GM23338 (cell line): ENCODE results near the gene CNN3. TPM values are rescaled to one million over a fixed set of nuclear protein-coding genes. Genes with fewer than 3 reads are reported as not detected.

Source experiments
- ATAC-seq: fragments of 200-7000 bp; cut with Tn5 transposase; 3 replicates; pipeline ENCODE4 v1.9.1; 2020
- DNase-seq: peaks from one replicate; pipeline ENCODE4 v3.0.0-alpha.2; 2015; ENCODE audit warnings: low spot score
- H2AFZ ChIP-seq: fragments of 200-600 bp; sonication (generic); 2 replicates; pipeline ENCODE4 v1.8.0; 2016; ENCODE audit warnings: antibody characterized with exemption, mild to moderate bottlenecking, moderate library complexity
- H3F3A ChIP-seq: fragments of 200-600 bp; sonication (generic); replicated peaks from 2 replicates; pipeline ENCODE4 v1.8.0; 2017; ENCODE audit warnings: antibody characterized with exemption, mixed run types, low read depth
- H3K27ac ChIP-seq: fragments of 200-600 bp; sonication (generic); 2 replicates; pipeline ENCODE4 v1.6.1; 2016; ENCODE audit warnings: low read depth
- H3K27me3 ChIP-seq: fragments of 200-600 bp; sonication (generic); 2 replicates; pipeline ENCODE4 v1.8.0; 2016; ENCODE audit warnings: mild to moderate bottlenecking, mixed run types, moderate library complexity; ENCODE audit not compliant: insufficient read depth
- H3K36me3 ChIP-seq: fragments of 200-600 bp; sonication (generic); 2 replicates; pipeline ENCODE4 v1.8.0; 2016; ENCODE audit warnings: mild to moderate bottlenecking; ENCODE audit not compliant: insufficient read depth
- H3K4me1 ChIP-seq: fragments of 200-600 bp; sonication (generic); 2 replicates; pipeline ENCODE4 v1.8.0; 2016; ENCODE audit warnings: mild to moderate bottlenecking, moderate library complexity; ENCODE audit not compliant: insufficient read depth
- H3K4me2 ChIP-seq: fragments of 200-600 bp; sonication (generic); 2 replicates; pipeline ENCODE4 v1.7.1; 2017; ENCODE audit warnings: mixed run types
- H3K4me3 ChIP-seq: fragments of 200-600 bp; sonication (generic); 2 replicates; pipeline ENCODE4 v1.6.1; 2016; ENCODE audit warnings: mixed run types
- H3K79me2 ChIP-seq: fragments of 200-600 bp; sonication (generic); replicated peaks from 2 replicates; pipeline ENCODE4 v1.8.0; 2017; ENCODE audit warnings: mild to moderate bottlenecking; ENCODE audit not compliant: insufficient read depth
- H3K9me2 ChIP-seq: fragments of 200-600 bp; sonication (generic); 2 replicates; pipeline ENCODE4 v1.8.0; 2017; ENCODE audit not compliant: insufficient read depth
- H4K20me1 ChIP-seq: fragments of 200-600 bp; sonication (generic); replicated peaks from 2 replicates; pipeline ENCODE4 v1.8.0; 2017; ENCODE audit warnings: mild to moderate bottlenecking; ENCODE audit not compliant: insufficient read depth
- H3K27ac Mint-ChIP-seq: 2 replicates; pipeline ENCODE4 v1.8.0; 2020; ENCODE audit warnings: inconsistent platforms, mild to moderate bottlenecking, moderate library complexity, mixed read lengths
- H3K27me3 Mint-ChIP-seq: 3 replicates; pipeline ENCODE4 v1.8.0; 2022; ENCODE audit warnings: low read depth, mild to moderate bottlenecking, moderate library complexity, mixed read lengths, inconsistent platforms; ENCODE audit not compliant: insufficient read depth, poor library complexity
- H3K36me3 Mint-ChIP-seq: 3 replicates; pipeline ENCODE4 v1.8.0; 2021; ENCODE audit warnings: low read depth, mild to moderate bottlenecking, inconsistent platforms, moderate library complexity, mixed read lengths
- H3K4me1 Mint-ChIP-seq: 3 replicates; pipeline ENCODE4 v1.8.0; 2020; ENCODE audit warnings: mild to moderate bottlenecking, inconsistent platforms, mixed read lengths
- H3K4me3 Mint-ChIP-seq: 3 replicates; pipeline ENCODE4 v1.8.0; 2021; ENCODE audit warnings: moderate library complexity, mild to moderate bottlenecking, inconsistent platforms, mixed read lengths
- H3K9me3 Mint-ChIP-seq: 3 replicates; pipeline ENCODE4 v1.8.0; 2020; ENCODE audit warnings: moderate library complexity, mild to moderate bottlenecking, inconsistent platforms, mixed read lengths
- CREB1 ChIP-seq: fragments of 250-450 bp; sonication (Bioruptor Pico); IDR thresholded peaks from 2 replicates; pipeline ENCODE4 v1.5.0; 2020; ENCODE audit warnings: low read depth, mild to moderate bottlenecking, moderate library complexity
- EZH2 ChIP-seq: fragments of 200-600 bp; sonication (generic); IDR thresholded peaks from one replicate; pipeline ENCODE4 v1.8.0; 2017; ENCODE audit warnings: antibody characterized with exemption, mild to moderate bottlenecking, low read depth; ENCODE audit not compliant: unreplicated experiment
- EZH2phosphoT487 ChIP-seq: fragments of 200-600 bp; sonication (generic); IDR thresholded peaks from one replicate; pipeline ENCODE4 v1.8.1; 2018; ENCODE audit warnings: antibody characterized with exemption; ENCODE audit not compliant: unreplicated experiment
- JUNB ChIP-seq: IDR thresholded peaks from one replicate; pipeline ENCODE4 v1.6.1; 2016; ENCODE audit warnings: antibody characterized with exemption; ENCODE audit not compliant: unreplicated experiment
- NANOG ChIP-seq: IDR thresholded peaks from 2 replicates; pipeline ENCODE4 v1.6.1; 2016; ENCODE audit warnings: antibody characterized with exemption, borderline replicate concordance
- POLR2AphosphoS5 ChIP-seq: IDR thresholded peaks from 2 replicates; pipeline ENCODE4 v1.6.1; 2016; ENCODE audit warnings: antibody characterized with exemption, low read depth
- STAT1 ChIP-seq: IDR thresholded peaks from one replicate; pipeline ENCODE4 v1.6.1; 2016; ENCODE audit warnings: antibody characterized with exemption; ENCODE audit not compliant: unreplicated experiment
- ZNF114 ChIP-seq: fragments of 250-450 bp; sonication (Bioruptor Pico); IDR thresholded peaks from 2 replicates; pipeline ENCODE4 v1.5.0; 2020; ENCODE audit warnings: mild to moderate bottlenecking, moderate library complexity
- polyA plus RNA-seq: library from polyadenylated mRNA; unstranded; fragments of >200 nt; fragmentation: Nextera tagmentation; extraction: Ambion mirVana; gene quantifications from 2 replicates; pipeline ENCODE4 v1.2.1, GENCODE V29; 2016
- total RNA-seq: library from RNA; depleted of rRNA; stranded (reverse); fragments of >200 nt; shearing (Covaris generic); gene quantifications from 2 replicates; pipeline ENCODE4 v1.2.3, GENCODE V29; 2014
- TF ChIP-seq, protein P1 (sequence below): IDR thresholded peaks from one replicate; pipeline ENCODE4 v1.6.1; 2018; ENCODE audit warnings: antibody characterized with exemption; ENCODE audit not compliant: unreplicated experiment
- TF ChIP-seq, protein P2 (sequence below): fragments of 250-450 bp; sonication (Bioruptor Pico); IDR thresholded peaks from 2 replicates; pipeline ENCODE4 v1.5.0; 2020; ENCODE audit warnings: mild to moderate bottlenecking, moderate library complexity
- TF ChIP-seq, protein P3 (sequence below), 2 experiments: fragments of 200-600 bp in 1 of 2; sonication (generic) in 1 of 2; conservative IDR thresholded peaks; 2 replicates each; pipeline versions ENCODE4 v1.5.1 to v1.6.1; 2016 to 2017; ENCODE audit warnings: antibody characterized with exemption in 2 of 2, low read depth in 2 of 2, mild to moderate bottlenecking in 2 of 2, moderate library complexity in 1 of 2

Gene CNN3
- total and polyA plus RNA-seq, 2 experiments from 2014 or later: 220 to 312 TPM

DNA sequence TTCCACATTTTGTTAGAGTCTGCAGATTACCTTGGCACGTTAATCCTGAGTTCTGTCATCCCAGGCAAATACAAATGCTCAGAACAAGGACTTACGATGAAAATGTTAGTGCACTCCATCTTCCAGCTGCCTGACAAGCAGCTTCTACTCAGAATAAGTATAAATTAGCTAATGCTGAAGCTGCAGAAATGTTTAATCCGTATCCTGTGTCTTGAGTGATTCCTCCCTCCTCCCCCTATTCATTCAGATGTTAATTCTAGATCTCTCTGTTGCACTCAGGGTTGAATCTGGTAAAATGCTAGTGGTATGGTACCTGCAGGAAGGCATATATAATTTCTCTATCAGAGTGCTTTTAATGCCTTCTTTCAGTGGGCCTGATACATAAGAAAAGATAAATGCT lies 39.8 kb downstream of the CNN3 start:
- DNase-seq (peak; percentile 41), ATAC-seq (peak; percentile 19)
- Histone ChIP-seq H3K4me1 (peaks cover 39% of the 10 kb centered on the region), H3K36me3 (no peaks in the 10 kb centered on the region), H3K79me2 (no peaks in the 10 kb centered on the region), H3K4me2 (peak overlapping the region; percentile 45), H3K9me2 (no peaks in the 10 kb centered on the region; the same call in 1 of the 2 replicates), H3K4me3 (peak overlapping the region; percentile 17), H2AFZ (no peak overlapping the region), H3K27ac (no peak overlapping the region), H3F3A (no peaks in the 10 kb centered on the region; the same call in 1 of the 2 replicates), H4K20me1 (no peaks in the 10 kb centered on the region), H3K27me3 (no peaks in the 10 kb centered on the region)
- peaks cover 9% of the 10 kb centered on the region for H3K27me3 Mint-ChIP-seq
- H3K4me1 Mint-ChIP-seq: peaks cover 66% of the 10 kb centered on the region
- H3K36me3 Mint-ChIP-seq: no peaks in the 10 kb centered on the region; the same call in 2 of the 3 replicates
- H3K27ac Mint-ChIP-seq: no peak overlapping the region
- TF ChIP-seq, protein P1, sequence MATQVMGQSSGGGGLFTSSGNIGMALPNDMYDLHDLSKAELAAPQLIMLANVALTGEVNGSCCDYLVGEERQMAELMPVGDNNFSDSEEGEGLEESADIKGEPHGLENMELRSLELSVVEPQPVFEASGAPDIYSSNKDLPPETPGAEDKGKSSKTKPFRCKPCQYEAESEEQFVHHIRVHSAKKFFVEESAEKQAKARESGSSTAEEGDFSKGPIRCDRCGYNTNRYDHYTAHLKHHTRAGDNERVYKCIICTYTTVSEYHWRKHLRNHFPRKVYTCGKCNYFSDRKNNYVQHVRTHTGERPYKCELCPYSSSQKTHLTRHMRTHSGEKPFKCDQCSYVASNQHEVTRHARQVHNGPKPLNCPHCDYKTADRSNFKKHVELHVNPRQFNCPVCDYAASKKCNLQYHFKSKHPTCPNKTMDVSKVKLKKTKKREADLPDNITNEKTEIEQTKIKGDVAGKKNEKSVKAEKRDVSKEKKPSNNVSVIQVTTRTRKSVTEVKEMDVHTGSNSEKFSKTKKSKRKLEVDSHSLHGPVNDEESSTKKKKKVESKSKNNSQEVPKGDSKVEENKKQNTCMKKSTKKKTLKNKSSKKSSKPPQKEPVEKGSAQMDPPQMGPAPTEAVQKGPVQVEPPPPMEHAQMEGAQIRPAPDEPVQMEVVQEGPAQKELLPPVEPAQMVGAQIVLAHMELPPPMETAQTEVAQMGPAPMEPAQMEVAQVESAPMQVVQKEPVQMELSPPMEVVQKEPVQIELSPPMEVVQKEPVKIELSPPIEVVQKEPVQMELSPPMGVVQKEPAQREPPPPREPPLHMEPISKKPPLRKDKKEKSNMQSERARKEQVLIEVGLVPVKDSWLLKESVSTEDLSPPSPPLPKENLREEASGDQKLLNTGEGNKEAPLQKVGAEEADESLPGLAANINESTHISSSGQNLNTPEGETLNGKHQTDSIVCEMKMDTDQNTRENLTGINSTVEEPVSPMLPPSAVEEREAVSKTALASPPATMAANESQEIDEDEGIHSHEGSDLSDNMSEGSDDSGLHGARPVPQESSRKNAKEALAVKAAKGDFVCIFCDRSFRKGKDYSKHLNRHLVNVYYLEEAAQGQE: no peak
- no peak for TF ChIP-seq JUNB
- TF ChIP-seq STAT1: no peak
- TF ChIP-seq POLR2AphosphoS5: no peak
- TF ChIP-seq, protein P2, sequence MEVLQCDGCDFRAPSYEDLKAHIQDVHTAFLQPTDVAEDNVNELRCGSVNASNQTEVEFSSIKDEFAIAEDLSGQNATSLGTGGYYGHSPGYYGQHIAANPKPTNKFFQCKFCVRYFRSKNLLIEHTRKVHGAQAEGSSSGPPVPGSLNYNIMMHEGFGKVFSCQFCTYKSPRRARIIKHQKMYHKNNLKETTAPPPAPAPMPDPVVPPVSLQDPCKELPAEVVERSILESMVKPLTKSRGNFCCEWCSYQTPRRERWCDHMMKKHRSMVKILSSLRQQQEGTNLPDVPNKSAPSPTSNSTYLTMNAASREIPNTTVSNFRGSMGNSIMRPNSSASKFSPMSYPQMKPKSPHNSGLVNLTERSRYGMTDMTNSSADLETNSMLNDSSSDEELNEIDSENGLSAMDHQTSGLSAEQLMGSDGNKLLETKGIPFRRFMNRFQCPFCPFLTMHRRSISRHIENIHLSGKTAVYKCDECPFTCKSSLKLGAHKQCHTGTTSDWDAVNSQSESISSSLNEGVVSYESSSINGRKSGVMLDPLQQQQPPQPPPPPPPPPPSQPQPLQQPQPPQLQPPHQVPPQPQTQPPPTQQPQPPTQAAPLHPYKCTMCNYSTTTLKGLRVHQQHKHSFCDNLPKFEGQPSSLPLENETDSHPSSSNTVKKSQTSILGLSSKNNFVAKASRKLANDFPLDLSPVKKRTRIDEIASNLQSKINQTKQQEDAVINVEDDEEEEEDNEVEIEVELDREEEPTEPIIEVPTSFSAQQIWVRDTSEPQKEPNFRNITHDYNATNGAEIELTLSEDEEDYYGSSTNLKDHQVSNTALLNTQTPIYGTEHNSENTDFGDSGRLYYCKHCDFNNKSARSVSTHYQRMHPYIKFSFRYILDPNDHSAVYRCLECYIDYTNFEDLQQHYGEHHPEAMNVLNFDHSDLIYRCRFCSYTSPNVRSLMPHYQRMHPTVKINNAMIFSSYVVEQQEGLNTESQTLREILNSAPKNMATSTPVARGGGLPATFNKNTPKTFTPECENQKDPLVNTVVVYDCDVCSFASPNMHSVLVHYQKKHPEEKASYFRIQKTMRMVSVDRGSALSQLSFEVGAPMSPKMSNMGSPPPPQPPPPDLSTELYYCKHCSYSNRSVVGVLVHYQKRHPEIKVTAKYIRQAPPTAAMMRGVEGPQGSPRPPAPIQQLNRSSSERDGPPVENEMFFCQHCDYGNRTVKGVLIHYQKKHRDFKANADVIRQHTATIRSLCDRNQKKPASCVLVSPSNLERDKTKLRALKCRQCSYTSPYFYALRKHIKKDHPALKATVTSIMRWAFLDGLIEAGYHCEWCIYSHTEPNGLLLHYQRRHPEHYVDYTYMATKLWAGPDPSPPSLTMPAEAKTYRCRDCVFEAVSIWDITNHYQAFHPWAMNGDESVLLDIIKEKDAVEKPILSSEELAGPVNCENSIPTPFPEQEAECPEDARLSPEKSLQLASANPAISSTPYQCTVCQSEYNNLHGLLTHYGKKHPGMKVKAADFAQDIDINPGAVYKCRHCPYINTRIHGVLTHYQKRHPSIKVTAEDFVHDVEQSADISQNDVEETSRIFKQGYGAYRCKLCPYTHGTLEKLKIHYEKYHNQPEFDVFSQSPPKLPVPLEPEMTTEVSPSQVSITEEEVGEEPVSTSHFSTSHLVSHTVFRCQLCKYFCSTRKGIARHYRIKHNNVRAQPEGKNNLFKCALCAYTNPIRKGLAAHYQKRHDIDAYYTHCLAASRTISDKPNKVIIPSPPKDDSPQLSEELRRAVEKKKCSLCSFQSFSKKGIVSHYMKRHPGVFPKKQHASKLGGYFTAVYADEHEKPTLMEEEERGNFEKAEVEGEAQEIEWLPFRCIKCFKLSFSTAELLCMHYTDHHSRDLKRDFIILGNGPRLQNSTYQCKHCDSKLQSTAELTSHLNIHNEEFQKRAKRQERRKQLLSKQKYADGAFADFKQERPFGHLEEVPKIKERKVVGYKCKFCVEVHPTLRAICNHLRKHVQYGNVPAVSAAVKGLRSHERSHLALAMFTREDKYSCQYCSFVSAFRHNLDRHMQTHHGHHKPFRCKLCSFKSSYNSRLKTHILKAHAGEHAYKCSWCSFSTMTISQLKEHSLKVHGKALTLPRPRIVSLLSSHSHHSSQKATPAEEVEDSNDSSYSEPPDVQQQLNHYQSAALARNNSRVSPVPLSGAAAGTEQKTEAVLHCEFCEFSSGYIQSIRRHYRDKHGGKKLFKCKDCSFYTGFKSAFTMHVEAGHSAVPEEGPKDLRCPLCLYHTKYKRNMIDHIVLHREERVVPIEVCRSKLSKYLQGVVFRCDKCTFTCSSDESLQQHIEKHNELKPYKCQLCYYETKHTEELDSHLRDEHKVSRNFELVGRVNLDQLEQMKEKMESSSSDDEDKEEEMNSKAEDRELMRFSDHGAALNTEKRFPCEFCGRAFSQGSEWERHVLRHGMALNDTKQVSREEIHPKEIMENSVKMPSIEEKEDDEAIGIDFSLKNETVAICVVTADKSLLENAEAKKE (CRISPR knock-in tag): no peak
- TF ChIP-seq ZNF114: no peak
- no peak for TF ChIP-seq EZH2phosphoT487
- TF ChIP-seq, protein P3, sequence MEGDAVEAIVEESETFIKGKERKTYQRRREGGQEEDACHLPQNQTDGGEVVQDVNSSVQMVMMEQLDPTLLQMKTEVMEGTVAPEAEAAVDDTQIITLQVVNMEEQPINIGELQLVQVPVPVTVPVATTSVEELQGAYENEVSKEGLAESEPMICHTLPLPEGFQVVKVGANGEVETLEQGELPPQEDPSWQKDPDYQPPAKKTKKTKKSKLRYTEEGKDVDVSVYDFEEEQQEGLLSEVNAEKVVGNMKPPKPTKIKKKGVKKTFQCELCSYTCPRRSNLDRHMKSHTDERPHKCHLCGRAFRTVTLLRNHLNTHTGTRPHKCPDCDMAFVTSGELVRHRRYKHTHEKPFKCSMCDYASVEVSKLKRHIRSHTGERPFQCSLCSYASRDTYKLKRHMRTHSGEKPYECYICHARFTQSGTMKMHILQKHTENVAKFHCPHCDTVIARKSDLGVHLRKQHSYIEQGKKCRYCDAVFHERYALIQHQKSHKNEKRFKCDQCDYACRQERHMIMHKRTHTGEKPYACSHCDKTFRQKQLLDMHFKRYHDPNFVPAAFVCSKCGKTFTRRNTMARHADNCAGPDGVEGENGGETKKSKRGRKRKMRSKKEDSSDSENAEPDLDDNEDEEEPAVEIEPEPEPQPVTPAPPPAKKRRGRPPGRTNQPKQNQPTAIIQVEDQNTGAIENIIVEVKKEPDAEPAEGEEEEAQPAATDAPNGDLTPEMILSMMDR (conservative IDR thresholded peaks at IDR 0.05; ENCODE audit: low read depth in 2 of 2): no peak
- TF ChIP-seq CREB1: no peak
- no peak for TF ChIP-seq NANOG
- no peak for TF ChIP-seq EZH2
- peak overlapping the region; percentile 45; the same call in 2 of the 3 replicates for H3K4me3 Mint-ChIP-seq
- H3K9me3 Mint-ChIP-seq: no peaks in the 10 kb centered on the region
